Activated CD8-positive, alpha-beta memory T cell treated with anti-CD3 and anti-CD28 coated beads for 24 hours (primary cell): ENCODE measurements around the gene PARVB.

ENCODE experiments used
- DNase-seq: peaks from one replicate; pipeline ENCODE4 v3.0.0-alpha.2; 2020

Gene PARVB

GRCh38 chr22:44063462-44064371, 39.6 kb downstream of the PARVB start:
- no peak for DNase-seq

DNA sequence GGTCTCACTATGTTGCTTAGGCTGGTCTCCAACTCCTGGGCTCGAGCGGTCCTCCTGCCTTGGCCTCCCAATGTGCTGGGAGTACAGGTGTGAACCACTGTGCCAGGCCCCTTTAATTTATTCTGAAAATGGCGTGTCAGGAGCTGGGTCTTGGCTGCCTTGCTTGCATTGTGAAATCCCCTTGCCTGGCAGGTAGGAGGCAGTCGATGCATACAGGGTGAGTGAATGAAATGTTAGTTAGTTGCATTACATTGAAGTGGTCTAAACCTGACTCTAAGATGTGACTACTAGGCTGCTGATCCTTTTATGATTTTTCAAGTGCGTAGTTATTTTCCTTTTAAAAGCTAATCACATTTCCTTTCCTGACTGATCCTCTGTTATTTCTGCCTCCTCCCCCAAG, 42.9 kb downstream of the PARVB start:
- DNase-seq, result no peak

DNA sequence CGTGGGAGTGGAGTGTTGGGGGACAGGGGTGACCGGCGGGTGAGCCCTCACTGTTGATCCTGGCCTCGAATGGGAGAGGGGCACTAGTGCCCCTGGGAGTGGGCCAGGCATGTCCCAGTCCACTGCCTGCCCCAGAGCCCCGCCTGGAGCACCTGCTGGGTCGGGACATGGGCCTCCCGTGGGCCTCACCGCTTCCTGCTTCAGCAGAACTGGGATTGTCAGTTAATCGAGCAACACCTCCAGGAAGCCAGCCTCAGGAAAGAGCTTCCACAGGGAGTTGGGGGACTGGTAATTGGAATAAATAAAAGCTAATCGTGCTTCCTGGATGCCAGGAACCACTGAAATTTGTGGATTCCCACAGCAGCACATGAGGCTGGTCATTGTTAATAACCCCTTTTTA, 43.8 kb downstream of the PARVB start:
- DNase-seq, result no peak

GRCh38 chr22:44068422-44069191, 44.5 kb downstream of the PARVB start:
- DNase-seq, result no peak

DNA sequence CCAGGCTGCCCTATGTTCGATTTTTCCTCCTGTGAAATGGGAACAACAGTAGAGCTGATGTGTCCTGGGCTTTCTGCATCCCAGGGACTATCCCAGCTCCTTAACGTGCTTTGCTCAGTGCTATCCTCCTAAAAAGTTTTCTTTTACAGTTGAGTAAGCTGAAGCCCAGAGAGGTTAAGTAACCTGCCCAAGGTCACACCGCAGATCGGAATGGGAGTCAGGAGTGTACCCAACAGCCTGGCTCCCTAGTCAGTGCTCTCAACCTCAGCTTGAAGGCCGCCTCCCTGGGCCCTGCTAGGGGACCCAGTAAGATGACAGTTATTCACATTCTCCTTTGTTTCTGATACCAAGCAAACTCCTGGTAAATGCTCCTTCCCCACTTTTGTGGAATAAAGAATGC, 45.9 kb downstream of the PARVB start:
- DNase-seq, result no peak

DNA sequence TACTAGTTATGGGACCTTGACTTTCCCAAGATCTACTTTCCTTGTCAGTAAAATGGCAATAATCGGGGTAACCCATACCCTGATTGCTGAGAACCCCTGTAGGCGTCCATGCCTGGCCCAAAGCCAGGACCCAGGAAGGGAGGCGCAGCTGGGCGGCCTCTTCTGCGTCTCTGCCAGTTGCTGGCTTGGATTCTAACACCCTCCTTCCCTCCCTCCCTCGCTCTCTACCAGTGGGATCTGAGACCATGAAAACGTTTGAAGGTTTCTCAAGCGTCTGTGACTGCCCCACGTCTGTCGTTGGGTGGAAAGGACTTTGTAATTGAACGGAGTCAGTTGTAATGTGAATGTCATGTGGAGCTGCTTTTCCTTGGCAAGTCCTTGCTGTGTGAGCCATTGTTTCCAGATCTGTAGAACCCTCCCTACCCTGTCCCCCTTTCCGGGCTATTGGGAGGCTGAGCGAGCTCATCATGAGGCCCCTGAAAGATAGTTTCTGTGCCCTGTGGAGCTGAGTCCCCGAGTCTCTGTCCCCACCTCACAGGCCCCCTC, 47.8 kb downstream of the PARVB start:
- no peak for DNase-seq

- DNase-seq, result no peak
These were observed 50.4 kb downstream of the PARVB start for GRCh38 chr22:44074337-44074984.

DNA sequence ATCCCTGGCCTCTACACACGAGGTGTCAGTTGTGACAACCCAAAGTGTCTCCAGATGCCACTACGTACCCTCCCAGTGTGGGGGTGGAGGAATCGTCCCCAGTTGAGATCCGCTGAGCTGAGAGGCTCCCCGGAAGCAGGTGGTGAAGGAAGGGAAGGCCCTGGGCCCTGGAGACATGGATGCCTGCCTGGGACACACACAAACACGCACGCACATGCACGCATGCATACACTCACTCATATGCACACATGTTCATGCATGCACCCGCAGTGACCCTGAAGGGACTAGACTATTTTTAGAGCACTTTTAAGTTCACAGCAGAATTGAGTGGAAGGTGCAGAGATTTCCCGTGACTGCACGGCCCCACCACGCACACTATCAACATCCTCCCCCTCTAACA, 50.9 kb downstream of the PARVB start:
- no peak for DNase-seq

DNA sequence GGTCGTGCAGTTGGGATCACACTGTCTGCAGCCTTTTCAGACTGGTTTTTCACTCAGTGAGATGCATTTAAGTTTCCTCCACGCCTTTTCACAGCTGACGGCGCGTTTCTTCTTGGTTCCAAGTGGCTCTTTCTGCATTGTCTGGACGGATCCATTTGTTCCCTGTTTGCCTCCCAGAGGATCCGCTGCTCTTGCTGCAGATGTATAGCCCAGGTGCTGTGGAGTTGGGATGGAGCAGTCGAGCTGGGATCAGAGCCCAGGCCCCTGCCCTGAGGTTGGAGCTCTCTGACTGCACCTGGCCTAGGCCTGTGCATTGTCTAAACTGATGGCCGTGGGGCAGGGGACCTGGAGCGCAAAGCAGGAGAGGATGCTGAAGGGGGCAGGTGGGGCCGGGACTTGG, 51.6 kb downstream of the PARVB start:
- DNase-seq, result no peak

DNA sequence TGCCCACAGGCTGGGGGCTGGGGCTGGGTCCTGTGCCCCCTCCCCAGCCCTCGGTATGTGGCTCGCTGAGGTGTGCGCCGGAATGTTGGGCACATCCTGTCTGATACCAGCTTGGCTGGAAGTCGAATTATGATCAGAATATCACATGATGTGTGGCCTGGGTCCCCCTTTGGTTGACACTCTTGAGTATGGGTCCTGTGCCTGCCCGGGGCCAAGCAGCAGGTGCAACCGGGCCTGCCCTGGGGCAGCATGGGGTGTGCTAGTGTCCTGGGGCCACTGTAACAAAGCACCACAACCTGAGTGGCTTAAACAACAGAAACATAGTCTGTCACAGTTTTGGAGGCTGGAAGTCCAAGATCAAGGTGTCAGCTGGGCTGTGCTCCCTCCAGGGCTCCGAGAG, 52.7 kb downstream of the PARVB start:
- no peak for DNase-seq

GRCh38 chr22:44080936-44081861, 57.1 kb downstream of the PARVB start:
- peak; percentile 85 for DNase-seq

GRCh38 chr22:44082801-44083200, 58.7 kb downstream of the PARVB start:
- DNase-seq, result no peak

DNA sequence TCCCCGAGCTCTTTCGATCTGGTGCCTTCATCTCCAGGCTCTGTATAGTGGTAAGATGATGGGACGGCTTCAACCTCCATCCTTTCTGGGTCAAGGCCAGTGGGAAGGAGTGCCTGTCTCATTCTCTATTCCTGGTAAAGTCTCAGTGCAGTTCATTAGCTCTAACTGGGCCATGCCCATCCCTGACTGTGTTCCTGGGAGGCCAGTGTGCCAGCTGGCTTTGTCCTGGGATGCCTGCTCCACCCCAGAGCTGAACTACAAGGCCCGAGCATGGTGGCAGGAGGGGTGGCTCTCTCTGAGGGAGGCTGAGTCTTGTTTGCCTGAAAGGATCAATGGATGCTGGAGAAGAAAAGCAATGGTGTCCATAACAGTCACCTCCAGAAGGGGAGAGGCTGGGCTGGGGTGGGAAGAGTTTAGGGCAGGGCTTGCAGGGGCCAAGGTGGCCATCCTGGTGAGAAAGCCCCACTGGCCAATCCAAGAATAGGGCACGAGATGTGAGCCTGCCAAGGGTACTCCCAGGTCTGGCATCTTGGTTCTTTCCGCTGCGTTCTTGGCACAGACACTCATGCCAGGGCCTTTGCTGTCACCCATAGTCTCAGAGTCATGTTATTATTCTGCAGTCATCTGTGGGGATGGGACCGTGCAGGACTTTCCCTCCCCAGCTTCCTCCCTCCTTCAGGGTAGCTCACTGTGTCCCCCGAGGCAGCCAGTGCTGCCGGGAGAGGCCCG, 60.1 kb downstream of the PARVB start:
- DNase-seq, result no peak

GRCh38 chr22:44085743-44086270, 61.7 kb downstream of the PARVB start:
- DNase-seq, result no peak

GRCh38 chr22:44086271-44087088, 62.4 kb downstream of the PARVB start:
- no peak for DNase-seq

DNA sequence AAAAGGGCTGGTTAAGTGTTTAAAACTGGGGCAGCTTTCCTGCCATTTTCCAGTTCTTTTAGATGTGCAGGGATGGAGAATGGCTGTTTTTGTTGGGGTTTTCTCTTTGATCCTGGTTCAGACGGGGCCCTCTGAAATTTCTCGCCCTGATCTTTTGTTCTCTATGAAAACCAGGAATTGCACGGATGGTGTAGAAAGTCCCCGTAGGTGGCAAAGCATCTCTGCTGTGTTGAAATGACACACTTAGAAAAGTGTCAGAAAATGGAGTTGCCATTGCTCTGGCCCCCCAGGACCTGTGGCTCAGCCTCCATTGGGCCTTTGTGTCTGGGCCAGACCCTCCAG, 63.0 kb downstream of the PARVB start:
- no peak for DNase-seq

- no peak for DNase-seq
These were observed 65.0 kb downstream of the PARVB start for GRCh38 chr22:44088976-44089570.

DNA sequence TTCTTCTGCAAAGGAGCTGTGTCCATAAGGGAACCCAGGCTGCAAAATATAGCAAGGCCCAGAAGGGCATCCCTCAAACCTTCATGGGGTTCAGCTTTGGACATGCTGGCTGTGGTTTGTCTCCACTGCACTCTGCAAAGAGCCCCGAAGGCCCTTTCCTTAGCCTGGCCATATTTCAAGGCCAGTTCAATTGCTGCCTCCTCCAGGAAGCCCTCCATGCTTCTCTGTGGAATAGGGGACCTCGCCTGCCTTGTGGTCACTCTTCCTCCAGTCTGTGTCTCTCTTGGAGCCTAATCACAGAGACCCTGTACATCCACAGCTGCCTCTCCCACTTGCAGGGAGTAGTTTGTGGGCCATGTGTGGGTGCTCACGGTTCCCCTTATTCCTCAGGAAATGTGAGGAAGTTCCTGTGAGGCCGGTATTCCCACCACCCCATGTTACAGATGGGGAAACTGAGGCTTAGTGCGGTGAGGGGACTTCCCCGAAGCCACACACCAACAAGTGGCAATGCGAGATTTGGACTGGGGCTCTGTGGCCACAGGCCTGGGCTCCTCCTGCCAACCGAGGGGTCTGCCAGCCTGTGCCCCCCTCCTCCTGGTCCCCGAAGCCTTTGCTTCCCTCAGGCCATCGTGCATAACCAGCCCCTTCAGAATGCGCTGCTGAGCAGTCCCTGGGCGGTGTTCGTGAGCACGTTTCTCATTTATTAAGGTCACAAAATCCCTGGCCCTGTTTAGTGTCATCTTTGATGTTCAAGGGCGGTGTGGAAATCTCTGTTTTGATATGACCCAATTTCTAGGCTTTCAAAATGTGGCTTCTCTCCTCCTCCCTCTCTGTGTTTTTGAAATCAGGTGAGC, 65.8 kb downstream of the PARVB start:
- no peak for DNase-seq

GRCh38 chr22:44090571-44090905, 66.4 kb downstream of the PARVB start:
- DNase-seq, result no peak
